NCI-H187 (cell line): ENCODE measurements around the gene LYRM9.
"Not testable (repeated sequence)": the region's sequence is repeated elsewhere in the genome, so short reads cannot be mapped to it uniquely, and the experiment has no call there.

Experiments used
- DNase-seq, 2 experiments: peaks; one replicate each; lab custom pipeline; 2025; lab: John Stamatoyannopoulos, UW

The LYRM9 gene

GRCh38 chr17:27892866-27893769 is at the start of gene LYRM9:
Gene LYRM9 (minus strand): TSS chr17:27893365. CDS start chr17:27882694, 10,671 bp downstream.
- peak; percentile 39 to 83 for DNase-seq

GRCh38 chr17:27940503-27941428 is 47.6 kb upstream of the LYRM9 start:
- DNase-seq = no peak

GRCh38 chr17:27939474-27940465 is 46.6 kb upstream of the LYRM9 start:
- no peak for DNase-seq

GRCh38 chr17:27938864-27939263 is 45.7 kb upstream of the LYRM9 start:
- DNase-seq = no peak

GRCh38 chr17:27938241-27938640 is 45.1 kb upstream of the LYRM9 start:
- DNase-seq = no peak

GRCh38 chr17:27937025-27937546 is 43.9 kb upstream of the LYRM9 start:
- no peak for DNase-seq

- no peak for DNase-seq
Observed at GRCh38 chr17:27930000-27930399, 36.8 kb upstream of the LYRM9 start.

GRCh38 chr17:27928587-27928986 is 35.4 kb upstream of the LYRM9 start:
- no peak for DNase-seq

- no peak for DNase-seq
Observed at GRCh38 chr17:27927781-27928180, 34.6 kb upstream of the LYRM9 start.

- DNase-seq = no peak
Observed at GRCh38 chr17:27921599-27921998, 28.4 kb upstream of the LYRM9 start.

GRCh38 chr17:27921077-27921476 is 27.9 kb upstream of the LYRM9 start:
- no peak for DNase-seq

GRCh38 chr17:27920569-27920968 is 27.4 kb upstream of the LYRM9 start:
- no peak for DNase-seq

GRCh38 chr17:27919079-27919478 is 25.9 kb upstream of the LYRM9 start:
- DNase-seq = no peak

- no peak for DNase-seq
Observed at GRCh38 chr17:27918498-27918897, 25.3 kb upstream of the LYRM9 start.

GRCh38 chr17:27917000-27917399 is 23.8 kb upstream of the LYRM9 start:
- no peak for DNase-seq

GRCh38 chr17:27915709-27916108 is 22.5 kb upstream of the LYRM9 start:
- DNase-seq = no peak

- DNase-seq = no peak
Observed at GRCh38 chr17:27914382-27914781, 21.2 kb upstream of the LYRM9 start.

- DNase-seq = no peak
Observed at GRCh38 chr17:27912964-27913363, 19.8 kb upstream of the LYRM9 start.

GRCh38 chr17:27912299-27912698 is 19.1 kb upstream of the LYRM9 start:
- DNase-seq = not testable (repeated sequence)

- no peak for DNase-seq
Observed at GRCh38 chr17:27907976-27908558, 14.9 kb upstream of the LYRM9 start.

GRCh38 chr17:27906623-27907022 is 13.5 kb upstream of the LYRM9 start:
- DNase-seq = no peak
